ENCODE results near the gene ADCY1.

Gene ADCY1

DNA sequence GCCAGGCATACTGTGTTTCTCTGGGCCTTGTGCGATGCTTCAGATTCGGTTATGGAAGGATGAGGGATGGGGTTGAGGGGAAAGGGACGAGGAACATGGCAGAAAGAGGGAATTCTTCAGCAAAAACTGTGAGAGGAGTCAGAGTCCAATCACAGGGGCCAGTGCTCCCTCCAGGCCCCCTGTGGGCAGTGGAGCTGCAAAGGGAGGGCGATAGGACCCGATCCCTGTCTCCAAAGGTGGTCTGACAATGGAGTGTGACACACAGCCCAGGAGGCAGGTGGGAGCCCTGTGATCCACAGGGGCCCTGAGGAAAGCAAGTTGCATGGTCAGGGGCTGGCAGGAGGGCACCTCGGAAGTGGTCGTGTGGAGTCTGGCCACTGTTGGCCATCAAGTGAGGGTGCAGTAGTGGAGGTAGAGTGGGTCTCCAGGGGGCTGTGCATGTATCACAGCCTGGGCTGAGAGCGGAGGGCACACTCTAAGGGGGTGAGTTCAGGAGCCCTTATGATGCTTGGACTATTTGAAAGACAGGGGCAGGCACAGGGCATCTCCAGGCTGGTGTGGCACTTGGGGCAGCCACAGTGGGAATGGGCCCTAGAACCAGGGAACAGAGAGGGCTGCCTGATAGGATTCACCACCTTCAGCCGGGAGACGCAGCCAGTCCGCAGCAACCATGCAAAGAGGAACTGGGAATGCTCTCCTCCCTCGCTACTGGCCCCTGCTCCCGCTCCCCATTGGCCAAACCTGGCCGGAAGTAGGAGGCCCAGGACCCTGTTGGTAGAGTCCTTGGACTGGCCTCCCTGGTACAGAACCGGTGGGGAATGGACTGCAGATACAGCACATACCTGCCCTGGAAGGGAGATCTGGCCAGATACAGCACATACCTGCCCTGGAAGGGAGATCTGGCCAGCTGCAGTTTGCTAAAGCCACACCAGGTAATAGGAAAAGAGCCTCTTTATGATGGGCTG, 115.9 kb downstream of the ADCY1 start:
- DNase-seq (ENCODE audit: low read depth) = no peak

DNA sequence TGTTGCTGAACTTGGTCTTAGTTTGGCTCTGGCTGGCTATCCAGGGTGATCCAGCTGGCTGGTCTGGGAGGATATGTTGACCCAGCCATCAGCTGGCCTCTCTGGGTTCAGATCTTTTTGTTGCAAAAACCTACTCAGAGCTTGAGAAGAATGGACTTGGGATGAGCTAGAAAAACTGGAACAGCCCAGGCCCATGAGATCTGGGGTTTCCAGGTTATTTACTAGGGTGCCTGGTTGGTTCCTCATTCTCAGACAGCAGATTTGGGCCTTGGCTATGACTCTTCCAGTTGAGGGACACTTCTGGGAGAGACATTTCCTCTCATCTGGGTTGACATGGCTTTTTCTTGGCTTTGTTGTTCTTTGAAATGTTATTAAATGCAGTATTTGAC, 116.6 kb downstream of the ADCY1 start:
- no peak for DNase-seq (ENCODE audit: low read depth)

DNA sequence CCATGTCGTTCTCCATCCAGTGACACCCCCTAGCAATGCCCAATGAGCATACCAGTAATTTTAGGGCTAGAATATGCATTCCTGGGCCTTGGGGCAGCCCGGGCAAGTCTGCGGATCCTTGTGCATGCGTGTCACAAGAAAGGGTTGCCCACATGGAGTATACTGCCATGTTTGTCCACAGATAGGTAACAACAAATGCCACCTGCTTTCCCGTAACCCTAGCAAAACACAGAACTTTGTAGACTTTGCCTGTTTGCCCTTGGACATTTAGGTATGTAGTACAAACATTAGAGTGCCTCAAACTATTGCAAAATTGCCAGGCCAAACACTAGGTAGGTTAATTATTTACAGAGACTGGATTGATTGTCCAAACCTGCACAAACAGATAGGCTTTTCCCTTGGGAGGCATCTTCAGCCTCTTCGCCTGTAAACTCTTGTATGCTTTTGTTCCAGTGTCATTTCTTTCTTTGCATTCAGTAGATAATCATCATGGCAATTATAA, 117.0 kb downstream of the ADCY1 start:
- no peak for DNase-seq (ENCODE audit: low read depth)

DNA sequence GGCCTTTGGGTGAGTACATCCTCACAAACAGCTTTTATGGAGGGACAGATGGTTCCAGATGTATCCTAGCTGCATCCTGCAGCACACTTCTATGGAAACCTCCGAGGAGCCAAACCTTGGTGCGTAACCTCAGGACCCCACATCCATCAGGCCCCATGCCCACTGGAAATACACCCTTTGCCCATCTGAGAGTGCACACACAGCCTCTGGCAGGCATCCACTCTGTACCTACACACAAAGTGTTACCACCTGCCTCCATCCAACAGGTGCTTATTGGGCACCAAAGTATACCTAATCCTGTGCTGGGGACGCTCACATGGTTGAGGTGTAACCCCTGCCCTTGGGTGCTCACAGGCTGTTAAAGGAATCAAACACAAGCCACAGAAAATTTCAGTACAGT, 117.9 kb downstream of the ADCY1 start:
- DNase-seq (ENCODE audit: low read depth) = no peak

DNA sequence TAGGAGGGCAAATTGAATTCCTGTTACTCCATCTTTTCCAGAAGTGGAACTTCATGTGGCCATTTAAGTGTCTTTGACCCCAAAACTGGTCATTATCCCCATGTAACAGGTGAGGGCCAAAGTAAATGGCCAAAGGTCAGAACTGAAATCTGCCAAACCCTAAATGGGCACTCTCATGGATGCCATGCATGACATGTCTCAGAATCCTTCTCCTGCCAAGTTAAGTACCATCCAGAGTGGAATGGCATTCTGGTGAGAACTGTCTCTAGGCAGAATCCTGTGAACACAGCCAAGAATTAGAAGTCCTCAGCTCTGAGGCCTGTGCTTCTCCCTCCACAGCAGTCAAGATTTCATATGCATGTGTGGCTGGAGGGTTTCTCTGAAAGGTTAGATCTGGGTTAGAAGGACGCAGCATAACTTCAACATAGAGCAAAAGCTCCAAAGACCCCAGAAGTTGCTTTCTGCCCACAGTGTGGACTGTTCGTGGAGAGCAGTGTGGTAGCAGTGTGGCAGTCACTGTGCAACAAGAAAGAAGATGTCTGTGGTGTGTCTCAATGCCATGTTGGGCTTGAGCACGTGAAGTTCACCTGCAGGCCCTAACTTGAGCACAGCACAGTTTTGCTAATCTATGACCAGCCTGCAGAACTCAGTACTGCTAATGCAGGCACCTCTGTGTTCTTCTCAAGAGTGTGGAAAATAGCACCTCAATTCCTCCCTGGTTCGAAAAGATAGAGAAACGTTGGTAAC, 121.3 kb downstream of the ADCY1 start:
- no peak for DNase-seq (ENCODE audit: low read depth)

DNA sequence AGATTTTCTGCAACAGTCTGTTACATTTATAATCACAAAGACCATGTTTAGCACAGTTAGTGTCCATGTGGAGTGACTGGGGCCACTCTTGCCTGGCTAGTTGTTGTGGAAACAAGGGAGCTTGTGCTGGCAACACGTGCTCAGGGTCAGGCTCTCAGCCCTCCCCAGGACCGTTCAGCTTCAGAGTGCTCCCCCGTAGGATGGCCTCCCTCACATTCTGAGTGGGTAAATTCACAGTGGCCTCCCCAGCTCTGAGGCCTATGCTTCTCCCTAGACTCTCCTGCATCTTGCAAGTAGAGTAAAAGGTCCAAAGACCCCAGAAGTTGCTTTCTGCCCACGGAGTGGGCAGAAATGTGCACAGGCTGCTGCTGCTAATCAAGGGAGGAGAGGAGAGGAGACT, 122.3 kb downstream of the ADCY1 start:
- no peak for DNase-seq (ENCODE audit: low read depth)

DNA sequence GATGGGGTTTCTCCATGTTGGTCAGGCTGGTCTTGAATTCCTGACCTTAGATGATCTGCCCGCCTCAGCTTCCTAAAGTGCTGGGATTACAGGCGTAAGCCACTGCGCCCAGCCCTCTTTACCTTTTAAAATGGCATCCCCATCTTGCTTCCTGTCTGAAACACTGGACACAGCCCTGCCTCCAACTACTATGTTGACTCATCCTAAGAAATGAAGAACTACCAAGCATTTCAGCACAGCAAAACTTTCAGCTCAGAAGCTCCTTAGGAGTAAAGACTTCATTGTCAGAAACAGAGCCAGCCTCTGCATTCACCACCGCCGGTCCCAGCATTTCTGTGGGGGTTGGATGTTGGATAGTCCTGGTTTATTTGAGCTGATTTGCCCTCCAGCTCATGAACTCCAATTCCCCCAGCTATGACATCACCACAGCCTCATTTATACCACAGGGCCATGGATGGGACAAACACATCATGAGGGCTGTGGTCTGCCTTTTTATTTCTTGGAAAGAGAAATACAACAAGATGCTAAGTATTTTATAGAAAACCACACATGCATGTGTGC, 123.5 kb downstream of the ADCY1 start:
- DNase-seq (ENCODE audit: low read depth) = no peak

DNA sequence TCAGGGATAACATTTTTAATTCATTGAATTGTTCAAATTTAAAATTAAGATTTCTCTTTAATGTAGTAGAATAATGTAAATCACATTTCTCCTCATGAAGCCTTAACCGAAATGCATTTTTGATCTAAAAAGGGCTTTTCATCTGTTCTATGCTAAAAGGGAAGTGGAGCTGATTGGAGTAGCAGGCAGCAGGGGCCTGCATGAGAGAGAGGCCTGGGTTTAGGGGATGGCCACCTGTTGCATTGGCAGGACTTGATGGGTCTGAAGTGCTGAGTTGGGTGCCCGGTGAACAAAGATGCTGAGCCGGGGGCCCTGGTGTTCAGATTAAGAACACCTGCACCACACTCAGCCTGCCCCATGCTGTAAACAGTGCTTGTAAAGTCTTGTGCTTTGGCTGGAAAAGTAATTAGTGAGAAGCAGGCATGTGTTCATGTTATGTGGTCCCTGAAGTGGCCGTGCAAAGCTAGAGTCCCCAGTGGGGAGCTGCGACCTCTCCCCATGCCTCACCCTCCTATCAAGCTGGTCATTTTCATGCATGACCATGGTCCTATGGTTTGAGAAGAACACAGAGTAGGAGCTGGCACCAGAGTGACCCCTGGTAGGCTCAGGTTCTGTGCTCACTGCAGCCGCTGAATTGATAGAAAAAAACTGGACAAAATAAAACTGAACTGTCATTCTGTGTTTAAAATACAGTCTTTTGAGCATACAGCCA, 124.3 kb downstream of the ADCY1 start:
- DNase-seq (ENCODE audit: low read depth) = no peak

DNA sequence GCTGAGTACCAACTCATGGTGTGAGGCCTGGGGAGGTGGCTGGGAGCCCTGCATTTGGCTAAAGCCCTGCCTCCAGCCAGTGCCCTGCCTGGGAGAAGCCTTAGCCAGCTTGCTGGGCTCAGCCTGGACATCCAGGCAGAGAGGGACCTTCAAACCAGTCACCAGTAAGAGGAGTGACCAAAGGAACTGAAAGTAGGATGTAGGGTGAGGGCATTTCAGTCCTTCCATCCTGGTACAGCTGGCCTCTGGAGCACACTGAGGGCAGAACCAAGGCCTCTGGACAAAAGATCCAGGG, 124.8 kb downstream of the ADCY1 start:
- DNase-seq (ENCODE audit: low read depth) = no peak

DNA sequence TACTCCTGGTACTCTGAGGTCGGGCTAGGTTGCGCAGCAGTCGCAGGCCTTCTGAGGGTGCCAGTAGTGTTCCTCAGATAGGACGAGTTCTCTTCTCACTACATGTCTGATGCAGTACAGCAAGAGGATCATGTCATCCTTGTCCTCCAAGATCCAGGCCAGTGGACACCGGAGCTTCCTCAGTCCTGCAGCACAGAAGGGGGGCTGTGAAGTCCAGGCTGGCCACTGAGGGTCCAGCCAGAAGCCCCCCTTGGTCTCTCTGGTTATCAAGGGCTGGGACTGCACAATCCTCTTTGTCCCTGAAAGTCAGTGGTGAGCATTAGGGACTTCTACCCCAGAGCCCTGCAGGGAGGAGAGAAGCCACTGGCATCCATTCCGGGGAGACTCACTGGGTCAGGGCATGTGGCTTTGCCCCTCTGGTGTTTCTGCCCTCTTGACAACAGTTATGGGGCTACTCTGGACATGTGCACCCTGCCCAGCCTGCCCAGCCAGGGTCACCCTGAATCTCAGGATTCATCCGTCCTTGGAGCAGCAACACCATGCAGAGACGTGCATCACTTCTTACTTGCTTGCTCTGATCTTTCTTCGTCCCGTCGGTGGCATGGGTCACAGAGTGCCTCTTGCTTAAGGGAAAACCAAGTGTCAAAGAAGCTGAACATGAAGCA, 125.7 kb downstream of the ADCY1 start:
- DNase-seq (ENCODE audit: low read depth) = no peak

DNA sequence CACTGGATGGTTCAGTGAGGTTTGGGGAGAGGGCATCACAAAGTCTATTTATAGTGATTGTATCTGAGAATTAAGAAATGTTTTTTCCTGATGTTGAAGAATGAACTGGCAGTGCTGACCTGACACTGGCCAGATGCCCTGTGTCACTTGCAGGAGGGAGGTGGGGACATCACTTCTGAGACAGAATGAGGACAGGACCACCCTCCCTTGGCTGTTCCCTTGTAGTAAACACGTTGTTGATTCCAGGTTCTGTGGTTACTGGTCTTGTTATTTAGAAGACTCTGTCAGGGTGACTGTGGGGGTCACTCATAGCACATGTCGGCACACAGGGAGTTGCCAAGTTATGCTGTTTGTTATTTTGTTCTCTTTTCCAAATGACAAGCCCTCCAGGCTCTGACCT, 126.4 kb downstream of the ADCY1 start:
- no peak for DNase-seq (ENCODE audit: low read depth)

DNA sequence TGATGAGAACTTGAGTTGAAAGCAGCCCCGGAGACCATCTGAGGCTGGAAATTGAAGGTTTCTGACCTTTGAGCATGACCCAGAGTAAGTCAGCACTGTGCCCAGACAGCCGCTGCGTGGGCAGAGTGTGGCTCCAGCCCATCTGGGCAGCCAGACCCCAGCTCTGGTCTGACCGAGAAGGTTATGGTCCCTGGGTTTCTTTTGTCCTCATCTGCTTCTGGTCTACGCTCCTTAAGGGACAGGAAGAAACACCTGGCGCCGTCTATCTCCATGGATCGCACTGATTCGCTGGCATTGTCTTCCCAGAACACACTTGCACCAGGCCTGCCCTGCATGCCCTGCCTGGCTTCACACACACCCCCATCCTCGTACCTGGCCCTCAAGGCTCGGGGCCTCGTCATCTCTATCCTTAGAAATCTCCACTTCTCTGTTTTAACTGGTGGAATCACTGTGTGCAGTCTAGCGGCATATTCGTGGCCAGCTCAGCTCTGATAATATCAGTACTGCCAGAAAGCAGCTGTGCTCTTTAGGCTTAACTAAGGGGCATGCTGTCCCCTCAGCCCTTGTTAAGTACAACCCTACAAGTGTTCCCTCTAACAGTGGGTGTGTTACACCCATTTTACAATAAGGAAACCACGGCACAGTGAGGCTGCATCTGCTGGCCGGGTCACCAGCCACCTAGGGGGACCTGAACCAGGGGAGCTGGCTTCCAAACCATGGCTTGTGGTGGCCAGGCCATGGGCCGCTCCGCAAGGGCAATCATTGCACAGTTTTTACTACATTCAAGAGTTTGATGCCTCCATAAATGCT, 127.7 kb downstream of the ADCY1 start:
- no peak for DNase-seq (ENCODE audit: low read depth)

DNA sequence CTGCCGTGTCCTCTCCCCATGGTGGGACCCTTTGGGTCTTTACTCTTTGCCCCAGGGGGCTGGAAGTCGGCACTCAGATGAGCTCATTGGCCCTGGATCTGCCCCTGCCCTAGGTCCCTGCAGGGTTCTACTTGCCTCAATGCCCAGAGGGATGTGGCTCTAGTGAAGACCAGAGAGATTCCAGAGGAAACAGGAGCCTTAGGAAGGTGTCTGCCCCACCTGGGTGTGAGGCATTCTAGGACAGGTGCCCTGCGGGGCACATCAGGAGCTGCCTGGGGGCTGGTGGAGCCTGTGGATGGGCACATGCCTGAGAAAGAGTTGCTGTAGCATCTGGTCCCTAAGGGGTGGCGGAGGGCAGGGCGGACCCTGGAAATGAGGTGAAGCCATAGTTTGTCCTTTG, 128.6 kb downstream of the ADCY1 start:
- DNase-seq (ENCODE audit: low read depth) = no peak

DNA sequence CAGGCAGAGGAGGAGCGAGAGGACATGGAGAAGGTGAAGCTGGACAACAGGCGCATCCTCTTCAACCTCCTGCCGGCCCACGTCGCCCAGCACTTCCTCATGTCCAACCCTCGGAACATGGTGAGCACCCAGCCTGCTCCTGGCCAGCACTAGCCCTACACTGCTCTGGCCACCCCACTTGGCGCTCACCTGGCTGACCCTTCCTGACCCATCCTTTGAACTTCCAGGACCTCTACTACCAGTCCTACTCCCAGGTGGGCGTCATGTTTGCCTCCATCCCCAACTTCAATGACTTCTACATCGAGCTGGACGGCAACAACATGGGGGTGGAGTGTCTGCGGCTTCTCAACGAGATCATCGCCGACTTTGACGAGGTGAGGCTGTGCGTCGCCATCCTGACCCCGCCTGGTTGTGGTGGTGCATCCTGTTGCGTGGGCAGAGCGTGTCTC, 129.2 kb downstream of the ADCY1 start:
- no peak for DNase-seq (ENCODE audit: low read depth)

DNA sequence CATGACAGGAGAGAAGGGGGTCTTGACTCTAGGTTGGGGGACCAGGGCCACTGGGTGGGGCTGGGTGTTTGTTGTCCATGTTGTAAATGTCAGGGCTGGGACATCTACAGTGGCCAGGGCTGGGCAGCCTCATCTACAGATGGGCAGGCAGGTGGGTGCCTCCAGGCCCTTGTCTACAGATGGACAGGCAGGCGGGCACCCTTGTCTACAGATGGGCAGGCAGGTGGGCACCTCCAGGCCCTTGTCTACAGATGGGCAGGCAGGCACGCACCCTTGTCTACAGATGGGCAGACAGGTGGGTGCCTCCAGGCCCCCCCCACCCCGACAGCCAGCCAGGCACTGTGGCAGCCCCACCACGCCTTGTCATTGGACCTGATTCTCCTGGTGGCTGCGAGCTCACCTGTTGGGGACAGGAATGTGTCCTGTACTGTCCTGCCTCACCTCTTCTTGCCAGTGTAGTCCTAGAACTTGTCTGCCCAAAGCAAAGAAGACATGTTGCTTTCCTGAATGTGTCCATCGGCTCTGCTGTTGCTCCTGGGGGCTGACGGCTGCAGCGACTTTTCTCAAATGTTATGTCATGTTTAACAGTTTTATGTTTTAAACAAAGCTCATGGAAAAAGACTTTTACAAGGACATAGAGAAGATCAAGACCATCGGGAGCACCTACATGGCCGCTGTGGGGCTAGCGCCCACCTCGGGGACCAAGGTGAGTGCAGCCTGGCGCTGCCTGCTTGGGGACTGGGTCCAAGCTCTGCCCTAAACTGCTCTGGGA, 129.9 kb downstream of the ADCY1 start:
- DNase-seq (ENCODE audit: low read depth) = no peak

DNA sequence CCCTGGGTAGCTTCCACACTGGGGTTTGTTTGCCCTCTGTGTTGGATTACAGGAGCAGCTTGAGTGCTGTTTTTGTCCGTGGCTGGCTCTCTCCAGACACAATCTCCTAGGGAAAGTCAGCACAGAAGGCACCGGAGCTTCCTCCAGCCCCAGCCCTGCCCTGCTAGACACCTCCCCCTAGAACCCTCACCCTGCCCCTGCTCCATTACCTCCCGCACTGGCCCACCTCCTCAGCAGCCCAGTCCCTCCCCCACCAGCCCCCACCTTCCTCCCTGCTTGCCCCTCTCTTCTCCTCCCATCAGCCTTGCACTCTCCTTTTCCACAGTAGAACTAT, 130.5 kb downstream of the ADCY1 start:
- no peak for DNase-seq (ENCODE audit: low read depth)

DNA sequence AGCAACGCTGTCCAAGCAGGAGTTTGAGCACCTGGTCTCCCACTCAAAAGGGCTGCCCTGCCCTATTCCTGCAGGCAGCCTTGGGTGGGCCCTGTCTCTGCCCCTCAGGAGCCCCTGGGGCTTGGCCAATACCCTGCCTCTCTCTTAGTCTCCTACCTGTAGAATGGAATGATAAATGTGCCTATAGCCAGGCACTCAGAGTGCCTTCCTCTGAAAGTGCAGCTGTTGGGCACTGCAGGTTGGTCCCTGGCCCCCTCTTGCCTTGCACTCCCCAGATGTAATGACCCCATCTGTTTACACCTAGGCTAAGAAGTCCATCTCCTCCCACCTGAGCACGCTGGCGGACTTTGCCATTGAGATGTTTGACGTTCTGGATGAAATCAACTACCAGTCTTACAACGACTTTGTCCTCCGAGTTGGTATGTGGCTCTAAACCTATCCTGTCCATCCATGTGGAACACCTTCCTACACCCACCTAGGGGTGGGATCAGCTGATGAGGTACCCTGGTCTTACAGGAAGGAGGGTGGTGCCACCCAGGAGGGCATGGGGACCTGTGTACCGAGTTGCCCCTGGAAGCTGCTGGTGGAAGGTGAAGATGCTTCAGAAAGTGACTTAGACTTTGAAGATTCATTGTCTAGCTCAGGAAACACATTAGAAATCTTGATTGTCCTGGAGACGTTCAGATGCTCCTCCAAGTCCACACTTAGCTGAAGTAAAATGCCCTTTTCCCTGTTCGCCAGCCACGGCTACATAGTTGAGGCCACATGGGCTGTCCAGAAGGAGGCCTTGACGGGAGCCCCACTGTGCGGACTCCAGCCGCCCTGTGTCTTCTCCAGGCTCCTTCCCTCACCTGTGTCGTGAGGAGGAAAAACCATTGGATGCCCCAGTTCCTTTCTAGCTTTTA, 134.1 kb downstream of the ADCY1 start:
- DNase-seq (ENCODE audit: low read depth) = no peak

DNA sequence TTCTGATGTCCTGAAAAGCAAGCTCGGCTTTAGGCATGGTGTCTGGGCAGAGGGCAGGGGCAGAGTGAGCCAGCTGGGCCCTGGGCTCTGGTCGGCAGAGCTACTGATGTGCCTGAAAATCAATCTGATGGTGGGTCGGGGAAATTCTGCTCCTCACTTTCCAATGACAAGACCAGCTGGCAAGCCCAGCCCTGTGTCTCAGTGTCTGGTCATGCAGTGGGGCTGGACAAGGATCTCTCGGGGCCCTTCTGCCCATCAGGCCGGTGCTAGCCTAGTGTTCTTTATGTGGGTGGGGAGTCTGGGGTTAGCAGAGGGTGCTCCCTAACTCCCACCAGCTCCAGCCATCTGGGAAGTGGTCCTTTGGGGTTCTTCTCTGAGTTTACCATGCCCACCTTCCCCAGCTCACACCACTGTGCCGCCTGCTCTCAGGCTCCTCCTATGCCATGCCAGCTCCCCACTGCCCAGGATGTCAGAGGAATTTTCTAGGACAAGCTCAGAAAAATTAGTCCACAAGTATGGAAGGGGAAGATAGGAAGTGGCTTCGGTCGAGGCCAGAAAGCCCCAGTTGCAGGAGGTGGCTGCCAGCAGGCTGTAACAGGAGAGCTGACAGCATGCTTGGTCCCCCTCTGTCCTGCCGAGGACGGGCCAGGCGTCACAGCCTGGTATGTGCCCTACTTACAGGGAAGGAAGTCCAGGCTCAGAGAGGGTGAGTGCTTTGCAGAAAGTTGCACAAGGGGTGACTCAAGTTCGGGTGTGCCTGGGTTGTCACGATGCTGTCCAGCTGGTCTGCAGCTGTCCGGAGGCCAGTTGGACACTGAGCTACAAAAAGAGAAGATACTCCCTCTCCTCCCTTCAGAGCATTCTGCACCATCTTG, 135.2 kb downstream of the ADCY1 start:
- DNase-seq (ENCODE audit: low read depth) = no peak
